NCI-H128 (cell line): ENCODE data around the gene XYLT1.

ENCODE experiments used
- DNase-seq: peaks from one replicate; lab custom pipeline; 2025; ENCODE audit not compliant: unreplicated experiment; lab: John Stamatoyannopoulos, UW

Gene XYLT1

DNA sequence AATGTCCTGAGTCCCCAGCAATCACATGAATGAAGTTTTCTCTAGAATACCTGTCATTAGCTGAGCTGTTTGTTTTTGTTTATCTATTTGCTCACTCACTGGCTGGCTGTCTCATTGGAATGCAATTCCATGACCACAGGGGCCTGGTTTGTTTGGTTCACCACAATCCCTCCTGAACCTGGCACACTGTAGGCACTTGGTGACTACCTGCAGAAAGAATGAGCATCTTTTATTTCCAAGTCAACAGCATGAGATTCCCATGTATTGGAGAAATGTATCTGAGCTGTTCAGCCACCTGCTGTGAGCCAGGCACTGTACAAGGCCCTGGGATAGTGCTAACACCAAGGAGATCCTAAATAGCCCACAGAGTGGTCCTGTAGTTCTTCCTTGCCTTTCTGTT is 345.1 kb downstream of the XYLT1 start:
- no peak for DNase-seq

DNA sequence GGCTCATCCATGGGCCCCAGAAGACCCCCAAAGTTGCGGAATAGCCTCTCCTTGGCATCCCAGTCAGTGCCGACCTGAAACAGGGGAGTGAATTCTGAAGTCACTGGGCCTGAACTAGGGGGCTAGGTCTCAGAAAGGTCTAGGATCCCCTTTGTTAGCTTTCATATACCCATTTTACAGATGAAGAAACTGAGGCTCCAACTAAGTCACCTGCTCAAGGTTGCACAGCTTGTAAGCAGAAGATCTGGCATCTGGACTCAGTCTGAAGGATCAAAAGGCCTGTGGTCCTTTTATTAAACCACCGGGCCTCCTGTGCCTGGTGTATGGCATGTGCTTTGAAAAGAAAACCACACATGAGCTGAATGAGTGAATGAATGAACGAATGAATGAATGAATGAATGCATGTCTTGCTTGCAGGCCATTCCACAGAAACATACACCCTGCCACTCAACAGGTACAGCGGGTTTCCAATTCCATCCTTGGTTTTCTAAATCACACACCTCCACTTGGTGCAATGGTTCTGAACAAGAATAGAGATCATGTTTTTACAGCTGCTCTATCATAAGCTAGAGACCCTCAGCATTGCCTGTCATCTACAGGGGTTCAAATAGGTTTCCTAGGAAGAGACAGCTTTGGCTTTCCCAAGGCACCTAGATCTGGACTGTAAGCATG is 352.7 kb downstream of the XYLT1 start:
- no peak for DNase-seq

DNA sequence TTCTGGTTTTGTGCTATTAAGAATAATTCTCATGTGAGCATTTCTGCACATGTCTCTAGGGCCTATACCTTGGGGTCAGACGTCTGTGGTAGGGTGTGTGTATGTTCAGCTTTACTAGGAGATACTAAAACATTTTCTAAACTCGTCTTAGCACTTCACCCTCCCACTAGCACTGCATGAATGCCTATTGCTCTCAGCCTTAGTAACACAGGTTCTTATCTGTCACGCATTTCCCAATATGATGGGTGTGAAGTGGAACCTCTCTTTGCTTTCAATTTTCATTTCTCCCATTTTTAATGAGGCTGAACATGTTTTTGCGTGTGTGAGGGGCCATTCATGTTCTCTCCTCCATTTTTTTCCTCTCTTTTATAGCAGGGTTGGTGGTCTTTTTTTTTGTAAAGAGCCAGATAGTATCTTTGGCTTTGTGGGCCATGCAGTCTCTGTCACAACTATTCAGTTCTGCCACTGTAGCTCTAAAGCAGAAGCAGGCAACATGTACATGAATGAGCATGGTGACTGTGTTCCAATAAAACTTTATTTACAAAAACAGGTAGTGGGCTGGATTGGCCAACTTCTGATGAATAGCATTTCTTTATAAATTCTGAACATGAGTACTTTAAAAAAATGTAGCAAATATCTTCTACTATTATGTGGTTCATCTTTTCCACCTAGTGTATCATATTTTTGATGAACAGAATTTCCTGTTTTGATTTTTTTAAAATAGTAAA is 354.0 kb downstream of the XYLT1 start:
- no peak for DNase-seq

DNA sequence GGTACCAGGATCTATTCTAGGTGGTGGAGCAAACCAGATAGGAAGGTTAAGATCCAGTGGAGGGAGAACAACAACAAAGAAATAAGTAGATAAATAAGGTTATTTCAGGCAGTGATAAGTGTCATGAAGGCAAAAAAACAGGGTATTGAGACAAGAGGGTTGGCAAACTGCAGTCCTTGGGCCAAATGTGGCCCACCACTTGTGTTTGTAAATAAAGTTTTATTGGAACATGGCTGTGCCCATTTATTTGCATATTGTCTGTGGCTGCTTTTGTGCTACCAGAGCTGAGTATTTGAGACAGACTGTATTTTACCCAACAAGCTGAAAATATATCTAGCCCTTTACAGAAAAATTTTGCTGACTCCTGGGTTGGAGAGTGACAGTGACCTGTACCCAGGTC is 361.3 kb downstream of the XYLT1 start:
- DNase-seq = no peak

DNA sequence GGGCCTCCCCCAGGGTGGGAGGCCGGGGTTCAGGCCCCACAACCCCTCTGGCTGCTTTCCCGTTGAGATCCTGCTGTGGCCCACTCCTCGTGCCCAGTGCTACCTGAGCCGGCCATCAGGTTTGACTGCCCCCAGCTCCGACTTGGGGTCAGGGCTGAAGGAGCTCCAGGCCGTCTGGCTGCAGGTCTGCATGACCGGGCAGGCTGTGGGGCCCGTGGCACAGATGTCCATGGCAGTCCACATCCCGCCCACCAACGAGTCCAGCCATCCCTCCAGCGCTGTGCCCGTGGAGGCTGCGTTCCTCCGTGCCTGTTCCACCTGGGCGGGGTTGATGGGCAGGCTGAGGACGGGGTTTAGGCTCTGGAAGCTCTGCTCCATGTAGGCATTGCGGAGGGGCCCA is 362.2 kb downstream of the XYLT1 start:
- no peak for DNase-seq

DNA sequence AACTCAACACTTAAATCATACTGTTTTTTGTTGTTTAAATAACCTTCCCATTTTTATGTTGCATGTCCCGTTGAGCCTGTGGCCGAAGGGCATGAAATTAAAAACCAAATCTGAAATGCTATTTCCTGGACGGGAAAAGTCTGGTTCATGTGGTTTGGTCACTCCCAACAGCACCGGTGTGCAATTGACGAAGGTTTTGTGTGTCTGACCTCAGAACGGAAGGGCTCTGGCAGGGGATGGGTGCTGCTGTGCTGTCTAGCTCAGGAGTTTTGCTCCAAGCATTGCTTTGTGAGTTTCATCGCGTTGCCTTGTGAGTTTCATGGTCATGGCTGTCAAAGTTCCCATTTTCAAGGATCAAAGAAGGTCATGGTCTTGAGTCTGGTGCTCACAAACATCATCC is 363.3 kb downstream of the XYLT1 start:
- DNase-seq = no peak

DNA sequence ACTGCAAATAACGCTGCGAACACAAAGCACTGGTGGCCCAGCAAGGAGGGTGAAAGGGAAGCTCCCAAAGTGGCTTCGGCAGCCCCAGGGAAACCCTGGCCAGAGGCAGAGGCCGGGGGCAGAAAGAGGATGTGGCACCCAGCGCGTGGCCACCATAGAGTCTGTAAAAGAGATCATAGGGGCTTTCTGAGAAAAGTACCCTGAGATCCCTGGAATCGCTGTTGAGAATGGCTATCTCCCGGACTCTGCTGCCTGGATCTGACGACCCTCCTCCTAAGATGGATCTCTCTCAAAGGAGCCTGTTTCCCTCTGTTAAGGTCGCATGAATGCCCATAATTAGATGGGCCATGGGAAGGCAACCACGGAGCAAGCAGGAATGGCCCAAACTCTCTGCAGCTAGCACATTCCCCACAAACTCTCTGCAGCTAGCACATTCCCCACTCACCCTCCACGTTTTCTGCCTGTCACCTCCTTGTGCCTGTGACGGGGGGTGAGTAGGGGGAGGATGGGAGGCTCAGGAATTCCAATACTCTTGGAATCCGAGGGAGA is 364.4 kb downstream of the XYLT1 start:
- no peak for DNase-seq

DNA sequence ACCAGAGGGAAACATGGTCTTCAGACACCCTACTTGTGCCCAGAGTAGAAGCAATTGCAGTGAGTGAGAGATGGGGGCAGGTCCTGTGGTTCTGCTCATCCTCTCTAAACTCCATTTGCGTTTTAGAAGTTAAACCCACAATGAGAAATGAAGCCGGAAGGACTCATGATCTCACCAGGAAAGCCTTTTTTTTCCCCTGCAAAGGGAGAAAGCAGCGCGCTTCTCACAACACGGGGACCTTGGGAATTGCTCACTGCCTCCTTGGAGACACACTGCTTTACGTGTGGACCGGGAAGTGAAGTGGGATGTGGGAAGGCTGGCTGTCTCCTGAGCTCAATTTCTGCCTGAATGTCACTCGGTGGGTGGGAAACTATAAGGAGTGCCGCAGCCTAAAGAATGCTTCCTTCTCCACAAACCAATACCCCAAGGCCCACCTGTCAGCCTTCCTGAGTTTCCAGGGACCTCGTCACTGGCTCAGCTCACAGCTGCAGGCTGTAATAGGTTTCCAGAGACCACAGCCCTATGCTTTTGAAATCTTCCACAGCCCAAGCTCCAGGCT is 365.4 kb downstream of the XYLT1 start:
- no peak for DNase-seq

DNA sequence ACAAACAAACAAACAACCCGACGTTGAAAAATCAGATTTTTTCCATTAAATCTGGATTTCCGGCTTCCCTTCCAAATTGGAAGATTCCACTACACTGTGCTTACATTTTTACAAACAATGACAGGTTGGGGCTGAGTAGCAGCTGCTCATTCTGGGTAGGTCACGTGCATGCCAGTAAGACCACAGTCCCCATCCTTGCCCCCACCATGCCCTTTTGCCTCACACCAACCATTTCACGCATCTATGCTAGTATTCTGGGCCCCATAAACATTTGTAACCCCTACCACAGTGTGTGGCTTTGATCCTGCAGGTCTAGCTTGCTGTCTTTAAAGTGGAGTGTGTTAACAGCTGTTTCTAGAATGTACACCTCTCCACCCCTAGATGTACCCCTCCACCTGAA is 366.1 kb downstream of the XYLT1 start:
- DNase-seq = no peak

DNA sequence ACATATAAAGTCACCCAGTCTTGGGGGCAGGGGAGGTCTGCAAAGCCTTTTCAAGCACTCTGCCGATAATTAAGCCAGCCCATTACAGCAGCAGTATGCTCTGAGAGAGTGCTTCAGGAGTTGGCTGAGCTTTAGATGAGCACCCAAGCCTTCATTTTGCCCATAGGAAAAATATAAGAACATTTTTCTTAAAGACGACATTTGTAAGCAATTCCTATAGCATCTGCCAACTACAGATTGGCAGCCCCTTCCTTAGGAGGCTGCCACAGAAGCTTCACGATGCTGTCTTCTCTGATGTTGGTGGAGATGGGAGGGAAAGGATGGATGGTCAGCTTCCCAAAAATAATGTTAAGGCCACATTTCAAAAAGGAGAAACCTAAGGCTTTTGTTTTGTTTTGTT is 367.5 kb downstream of the XYLT1 start:
- no peak for DNase-seq

DNA sequence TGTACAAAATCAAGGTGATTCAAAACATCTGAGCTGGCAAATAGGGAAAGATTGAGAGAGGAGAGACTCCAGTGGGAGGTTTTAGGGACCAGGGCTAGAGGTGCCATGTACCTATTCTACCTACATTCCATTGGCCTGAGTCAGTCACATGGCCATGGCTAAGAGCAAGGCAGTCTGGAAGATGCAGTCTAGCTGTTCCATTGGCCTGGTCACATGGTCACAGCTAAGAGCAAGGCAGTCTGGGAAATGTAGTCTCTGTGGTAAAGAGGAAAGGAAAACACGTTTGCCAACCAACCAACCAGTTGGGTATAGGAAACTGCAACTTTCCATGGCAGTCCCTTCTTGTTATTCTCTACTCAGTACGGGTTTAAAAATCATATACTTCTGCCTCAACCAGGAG is 369.1 kb downstream of the XYLT1 start:
- no peak for DNase-seq

DNA sequence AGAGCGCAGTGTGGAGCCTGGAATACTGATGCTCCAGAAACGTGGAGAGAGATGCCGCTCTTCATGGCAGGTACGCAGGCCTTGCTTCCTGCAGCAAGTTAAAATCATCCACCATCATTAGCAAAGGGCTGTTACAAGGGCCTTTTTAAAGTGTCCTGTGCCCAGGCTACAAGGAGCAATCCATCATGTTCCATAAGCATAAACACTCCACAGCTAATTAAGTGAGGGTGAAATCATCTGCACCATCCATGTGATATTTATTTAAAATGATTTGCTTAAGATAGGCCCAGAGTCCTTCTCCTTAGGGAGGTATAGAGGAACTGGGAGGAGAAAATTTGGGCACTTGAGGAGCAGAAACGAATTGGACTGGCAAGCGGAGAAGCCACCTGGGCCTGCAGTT is 372.1 kb downstream of the XYLT1 start:
- DNase-seq = no peak

DNA sequence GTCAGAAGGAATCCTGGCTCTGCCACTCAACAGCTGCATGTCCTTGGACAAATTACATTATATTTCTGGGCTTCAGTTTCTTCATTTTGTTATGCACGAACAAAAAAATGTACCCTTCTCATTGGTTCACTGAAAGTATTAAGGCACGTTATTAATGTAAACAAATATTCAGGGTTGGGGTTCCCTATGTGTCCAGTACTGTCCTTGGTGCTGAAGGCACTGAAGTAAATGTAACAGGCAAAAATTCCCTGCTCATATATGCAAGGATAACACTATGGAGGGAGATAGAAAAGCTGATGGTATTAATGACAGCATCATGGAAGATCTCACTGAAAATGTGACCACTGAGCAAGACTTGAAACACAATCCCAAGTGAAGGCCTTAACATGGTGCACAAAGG is 386.6 kb downstream of the XYLT1 start:
- DNase-seq = no peak

DNA sequence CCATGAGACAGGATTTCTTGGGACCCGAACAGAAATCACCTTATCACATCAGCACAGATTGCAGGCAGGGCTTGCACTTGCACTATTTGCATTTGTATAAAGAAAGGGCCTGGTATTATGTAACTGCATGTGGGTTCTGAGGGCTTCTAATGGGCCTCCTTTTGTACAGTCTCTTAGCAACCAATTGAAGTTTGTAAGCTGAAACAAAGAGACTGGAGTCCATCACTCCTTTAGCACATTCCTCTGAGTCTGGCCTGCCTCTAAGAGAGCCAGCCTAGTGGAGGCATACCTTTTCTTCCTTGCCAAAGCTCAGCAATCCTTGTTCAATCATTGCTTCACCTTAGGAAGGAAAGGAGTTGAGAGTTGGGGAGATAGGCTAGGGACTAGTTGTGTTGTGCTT is 387.1 kb downstream of the XYLT1 start:
- peak; percentile 6 for DNase-seq

DNA sequence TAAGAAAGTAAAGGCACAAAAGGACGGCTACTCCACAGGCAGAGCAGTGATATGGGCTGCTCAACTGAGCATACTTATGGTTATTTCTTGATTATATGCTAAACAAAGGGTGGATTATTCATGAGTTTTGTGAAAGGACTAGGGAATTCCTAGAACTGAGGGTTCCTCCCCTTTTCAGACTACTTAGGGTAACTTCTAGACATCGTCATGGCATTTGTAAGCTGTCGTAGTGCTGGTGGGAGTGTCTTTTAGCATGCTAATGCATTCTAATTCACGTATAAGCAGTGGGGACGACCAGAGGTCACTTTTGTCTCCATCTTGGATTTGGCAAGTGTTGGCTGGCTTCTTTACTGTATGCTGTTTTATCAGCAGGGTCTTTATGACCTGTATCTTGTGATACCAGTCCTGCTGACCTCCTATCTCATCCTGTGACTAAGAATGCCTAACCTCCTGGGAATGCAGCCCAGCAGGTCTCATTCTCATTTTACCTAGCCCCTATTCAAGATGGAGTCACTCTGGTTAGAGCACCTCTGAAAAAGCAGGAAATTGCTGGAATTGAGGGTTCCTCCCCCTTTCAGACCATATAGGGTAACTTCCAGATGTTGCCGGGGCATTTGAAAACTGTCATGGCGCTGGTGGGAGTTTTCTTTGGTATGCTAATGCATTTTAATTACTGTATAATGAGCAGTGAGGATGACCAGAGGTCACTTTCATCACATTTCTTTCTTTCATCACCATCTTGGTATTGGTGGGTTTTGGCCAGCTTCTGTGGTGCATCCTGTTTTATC is 388.5 kb downstream of the XYLT1 start:
- no peak for DNase-seq

DNA sequence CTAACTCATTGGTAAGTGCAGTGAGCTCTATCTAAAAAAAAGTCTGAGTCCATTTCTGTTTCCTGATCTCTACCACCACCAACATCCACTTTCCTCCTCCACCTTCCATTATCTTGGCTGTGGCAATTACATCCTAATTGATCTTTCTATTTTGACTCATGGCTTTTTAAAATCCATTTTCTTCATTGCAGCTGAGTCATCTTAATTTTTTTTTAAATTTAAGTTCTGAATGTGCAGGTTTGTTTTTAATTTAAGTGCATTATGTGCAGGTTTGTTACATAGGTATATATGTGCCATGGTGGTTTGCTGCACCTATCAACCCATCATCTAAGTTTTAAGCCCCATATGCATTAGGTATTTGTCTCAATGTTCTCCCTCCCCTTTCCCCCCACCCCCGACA is 390.7 kb downstream of the XYLT1 start:
- no peak for DNase-seq

DNA sequence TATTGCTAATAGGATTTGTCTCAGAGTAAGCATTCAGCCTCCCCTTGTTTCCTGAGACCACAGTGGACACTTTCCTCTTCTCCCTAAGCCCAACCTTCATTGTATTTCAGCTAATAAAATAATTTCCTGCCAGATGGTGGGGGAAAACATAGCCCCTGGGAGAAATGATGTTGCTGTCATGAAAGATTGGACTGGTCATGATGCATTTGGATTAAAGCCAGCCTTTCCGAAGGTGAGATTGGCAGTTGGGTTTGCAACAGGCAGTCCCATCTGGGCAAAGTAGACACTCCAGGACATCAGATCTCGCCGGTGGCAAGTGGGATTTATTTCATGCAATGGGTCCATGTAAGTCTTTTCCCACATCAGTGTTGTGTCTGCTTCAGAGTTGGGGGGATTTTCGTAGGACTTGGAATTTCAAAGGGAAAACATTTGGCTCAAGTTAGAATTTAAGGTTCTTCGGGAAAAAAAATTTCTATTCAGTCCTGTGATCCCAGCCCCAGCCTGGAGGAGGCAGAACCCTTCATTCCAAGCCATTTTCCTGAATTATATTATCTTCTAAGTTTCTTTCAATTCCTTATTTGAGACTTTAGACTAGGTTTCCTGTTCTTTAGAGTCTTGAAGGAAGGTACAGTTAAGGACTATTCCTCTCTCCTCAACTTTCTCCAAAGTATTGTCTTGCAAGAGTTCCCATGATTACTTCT is 391.7 kb downstream of the XYLT1 start:
- no peak for DNase-seq

DNA sequence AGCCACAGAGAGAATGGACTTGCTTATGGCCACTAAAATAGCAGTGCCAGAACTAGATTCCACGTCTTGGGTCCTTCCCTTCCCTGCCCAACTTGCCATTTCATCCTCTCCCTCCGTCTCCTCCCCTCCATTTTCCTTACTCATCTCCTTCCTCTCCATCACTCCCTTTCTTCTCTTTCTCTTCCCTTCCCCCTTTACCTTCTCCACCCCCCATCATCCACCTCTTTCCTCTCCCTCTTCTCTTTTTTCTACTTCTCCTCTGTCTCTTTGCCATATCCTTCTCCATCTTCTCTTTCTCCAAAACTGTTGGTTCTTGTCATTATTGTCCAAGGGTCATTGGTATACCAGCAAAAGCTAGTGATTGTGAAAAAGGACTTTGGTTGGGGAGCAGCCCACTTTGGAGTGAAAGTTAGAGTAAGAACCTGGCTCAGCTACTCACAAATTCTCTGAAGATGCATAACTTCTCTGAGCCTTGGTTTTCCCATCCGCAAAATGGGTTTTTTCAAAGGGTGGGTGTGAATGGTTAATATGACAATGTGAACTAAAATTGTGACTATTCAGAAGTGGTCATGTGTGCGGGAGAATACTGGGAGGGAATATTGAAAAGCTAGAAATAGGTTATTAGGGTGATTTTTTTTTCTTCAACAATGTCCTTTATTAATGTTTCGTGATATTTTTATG is 393.8 kb downstream of the XYLT1 start:
- DNase-seq = no peak

DNA sequence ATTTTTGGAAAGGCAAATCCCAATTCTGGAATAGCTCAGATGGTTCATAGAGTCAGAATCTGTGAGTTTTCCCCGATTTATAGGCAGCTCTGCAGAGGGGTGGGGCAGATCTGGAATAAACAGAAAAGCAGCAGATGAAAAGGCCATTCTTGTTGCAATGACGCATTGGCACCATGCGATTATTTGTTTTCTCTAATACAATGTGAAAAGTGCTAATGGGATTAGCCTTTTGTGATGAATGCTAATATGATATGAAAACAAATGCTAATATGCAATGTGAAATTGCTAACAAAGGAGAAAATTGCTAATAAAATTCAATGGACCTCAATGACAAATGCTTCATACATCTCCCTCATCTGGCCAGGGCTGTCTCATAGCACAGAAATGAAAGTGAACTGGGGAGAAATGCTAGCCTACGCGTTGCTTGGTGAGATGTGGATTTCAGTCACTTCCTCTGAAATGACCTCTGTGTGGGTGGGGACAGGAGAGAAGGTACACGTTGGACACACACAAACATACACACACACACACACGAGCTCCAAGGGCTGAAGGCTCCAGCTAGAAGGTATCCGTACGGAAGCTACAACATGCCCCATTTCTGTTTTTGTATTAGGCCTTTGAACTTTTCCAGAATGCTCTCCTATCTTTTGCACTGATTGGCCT is 394.5 kb downstream of the XYLT1 start:
- DNase-seq = no peak

DNA sequence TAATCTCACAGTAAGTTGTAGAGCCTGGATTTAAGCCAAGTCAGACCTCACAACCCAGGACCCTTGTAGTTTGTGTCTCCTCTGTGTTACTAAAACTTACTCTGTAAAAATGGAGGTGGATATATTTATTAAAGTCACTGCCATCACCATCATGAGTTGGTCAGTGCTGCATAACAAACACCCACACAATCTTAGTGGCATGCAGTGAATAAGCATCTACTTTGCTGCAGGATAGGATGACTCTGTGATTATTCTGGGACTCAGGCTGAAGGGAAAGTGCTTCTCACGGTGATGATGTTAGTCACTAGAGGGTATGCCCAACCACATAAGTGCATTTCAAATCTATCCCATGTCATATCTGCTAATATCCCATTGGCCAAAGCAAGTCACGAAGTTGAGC is 398.7 kb downstream of the XYLT1 start:
- no peak for DNase-seq
